Pulmonary artery endothelial cell (primary cell): ENCODE measurements around the gene VWA7. TPM values are rescaled to one million over a fixed set of nuclear protein-coding genes. Genes with fewer than 3 reads are reported as not detected.

Experiments used
- DNase-seq: peaks from one replicate; pipeline ENCODE4 v3.0.0-alpha.2; 2011; ENCODE audit warnings: low read depth, low spot score
- total RNA-seq: library from RNA; depleted of rRNA; stranded (reverse); fragments of >200 nt; gene quantifications from 2 replicates; pipeline ENCODE4 v1.2.3, GENCODE V29; 2014

Gene VWA7
- total RNA-seq, 1 donor from 2014 or later, result under 0.01 TPM

DNA sequence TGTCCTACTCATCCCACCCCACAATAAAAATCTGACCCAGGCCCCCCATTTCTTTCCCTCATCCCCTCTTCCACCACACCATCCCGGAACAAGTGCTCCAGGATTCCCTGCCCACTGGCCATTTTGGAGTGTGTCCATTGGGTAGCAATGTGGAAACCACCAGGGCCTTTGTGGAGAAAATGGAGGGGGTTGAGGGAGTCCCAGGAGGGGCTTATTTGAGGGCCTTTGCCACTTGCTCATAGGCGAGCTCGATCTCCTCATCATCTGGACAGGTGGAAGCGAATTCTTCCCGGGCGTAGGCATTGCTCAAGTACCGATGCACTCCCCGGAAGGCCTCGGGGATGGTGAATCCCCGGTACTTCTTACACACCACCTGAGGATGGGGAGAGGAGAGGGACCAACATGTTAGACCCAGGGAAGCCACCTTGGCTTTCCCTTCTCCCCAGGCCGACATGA, 46.5 kb downstream of the VWA7 start:
- no peak for DNase-seq

GRCh38 chr6:31729979-31730630, 47.0 kb downstream of the VWA7 start:
- peak; percentile 80 for DNase-seq

DNA sequence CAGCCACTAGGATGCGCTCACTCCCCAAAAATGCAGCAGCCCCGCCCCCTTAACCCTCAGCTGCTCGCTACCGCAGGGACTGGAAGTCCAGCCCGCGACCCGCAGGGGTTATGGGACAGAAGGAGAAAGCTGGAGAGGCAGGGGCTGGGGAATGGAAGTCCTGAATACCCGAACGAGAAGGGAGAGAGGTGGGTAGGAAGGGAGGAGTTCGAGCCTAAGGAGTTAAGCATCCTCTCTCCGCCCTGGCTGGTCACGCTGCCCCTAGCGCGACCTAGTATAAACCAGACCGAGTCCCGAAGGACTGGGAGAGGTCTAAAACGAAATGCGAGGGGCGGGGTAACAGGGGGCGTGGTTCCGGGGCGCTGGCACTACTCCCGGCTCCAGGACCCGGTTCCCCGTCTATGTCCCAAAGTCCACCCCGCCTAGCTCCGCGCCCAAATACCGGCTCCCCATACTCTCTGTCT, 47.6 kb downstream of the VWA7 start:
- peak; percentile 60 for DNase-seq

GRCh38 chr6:31728767-31729514, 48.2 kb downstream of the VWA7 start, which contains the start of gene DDAH2:
Gene DDAH2, minus strand, starts transcription at chr6:31729299. Its CDS starts 138 bp downstream, at chr6:31729161.
- DNase-seq, result no peak

GRCh38 chr6:31727717-31728671, 49.1 kb downstream of the VWA7 start:
- no peak for DNase-seq

- no peak for DNase-seq
Measured at GRCh38 chr6:31727034-31727716, 50.0 kb downstream of the VWA7 start.

GRCh38 chr6:31725502-31726350, 51.4 kb downstream of the VWA7 start:
- no peak for DNase-seq

DNA sequence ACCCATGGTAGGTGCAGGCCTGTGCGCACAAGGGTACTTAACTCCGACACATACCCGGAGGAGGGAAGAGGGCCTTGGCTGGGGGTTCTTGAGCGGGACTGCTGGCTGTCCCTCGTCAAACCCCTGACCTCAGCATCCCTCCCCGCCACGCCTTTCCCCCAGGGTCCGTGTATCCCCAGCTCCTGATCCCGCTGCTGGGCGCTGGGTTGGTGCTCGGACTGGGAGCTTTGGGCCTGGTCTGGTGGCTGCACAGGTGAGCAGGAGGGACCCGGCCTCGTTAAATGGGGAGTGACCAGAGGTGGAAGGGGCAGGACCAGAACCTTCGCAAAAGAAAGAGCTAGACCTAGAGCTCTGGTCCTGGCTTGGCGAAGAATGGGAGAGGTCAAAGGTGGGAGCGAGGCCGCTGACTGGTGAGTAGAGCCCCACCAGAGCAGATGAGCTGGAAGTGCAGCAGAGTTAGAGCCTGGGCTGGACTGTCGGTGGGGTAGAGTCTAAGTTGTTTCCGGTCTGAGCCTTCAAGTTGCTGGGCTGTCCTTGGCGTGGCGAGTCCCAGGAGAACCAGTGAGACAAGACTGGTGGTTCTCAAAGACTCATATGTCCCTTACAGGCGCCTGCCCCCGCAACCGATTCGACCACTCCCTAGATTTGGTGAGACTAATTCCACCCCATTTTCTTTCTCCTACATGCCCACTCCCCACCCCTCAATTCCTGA, 53.0 kb downstream of the VWA7 start:
- no peak for DNase-seq

GRCh38 chr6:31723245-31723979, 53.7 kb downstream of the VWA7 start, which contains the start of gene MPIG6B:
Gene MPIG6B, plus strand, starts transcription at chr6:31723373. Its CDS starts 11 bp downstream, at chr6:31723384.
- DNase-seq, result no peak

- no peak for DNase-seq
Measured at GRCh38 chr6:31722173-31722572, 55.0 kb downstream of the VWA7 start.

GRCh38 chr6:31721351-31722020, 55.6 kb downstream of the VWA7 start, which contains the start of gene LY6G6C:
Gene LY6G6C, minus strand, starts transcription at chr6:31721746. Its CDS starts 67 bp downstream, at chr6:31721679.
- DNase-seq, result no peak

- DNase-seq, result no peak
Measured at GRCh38 chr6:31720196-31720770, 56.8 kb downstream of the VWA7 start.

DNA sequence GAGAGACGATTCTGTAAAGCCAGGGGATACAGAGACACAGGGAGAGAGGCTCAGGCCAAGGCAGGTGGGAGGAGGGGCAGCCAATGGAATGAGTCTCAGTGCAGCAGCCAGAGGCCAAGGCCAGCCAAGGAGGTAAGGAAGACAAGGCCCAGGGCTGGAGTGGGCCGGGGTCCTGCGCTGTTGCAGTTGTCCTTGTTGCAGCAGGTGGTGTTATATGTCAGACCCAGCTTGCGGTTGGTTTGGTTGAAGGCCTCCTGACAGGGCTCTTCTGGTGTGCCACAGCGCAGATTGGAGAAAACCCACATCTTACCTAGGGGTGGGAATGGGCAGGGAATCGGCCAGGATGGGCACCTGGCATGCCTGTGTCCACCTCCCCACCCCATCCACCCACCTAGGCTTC, 58.1 kb downstream of the VWA7 start:
- DNase-seq, result no peak

- DNase-seq, result no peak
Measured at GRCh38 chr6:31718265-31718664, 58.9 kb downstream of the VWA7 start.

DNA sequence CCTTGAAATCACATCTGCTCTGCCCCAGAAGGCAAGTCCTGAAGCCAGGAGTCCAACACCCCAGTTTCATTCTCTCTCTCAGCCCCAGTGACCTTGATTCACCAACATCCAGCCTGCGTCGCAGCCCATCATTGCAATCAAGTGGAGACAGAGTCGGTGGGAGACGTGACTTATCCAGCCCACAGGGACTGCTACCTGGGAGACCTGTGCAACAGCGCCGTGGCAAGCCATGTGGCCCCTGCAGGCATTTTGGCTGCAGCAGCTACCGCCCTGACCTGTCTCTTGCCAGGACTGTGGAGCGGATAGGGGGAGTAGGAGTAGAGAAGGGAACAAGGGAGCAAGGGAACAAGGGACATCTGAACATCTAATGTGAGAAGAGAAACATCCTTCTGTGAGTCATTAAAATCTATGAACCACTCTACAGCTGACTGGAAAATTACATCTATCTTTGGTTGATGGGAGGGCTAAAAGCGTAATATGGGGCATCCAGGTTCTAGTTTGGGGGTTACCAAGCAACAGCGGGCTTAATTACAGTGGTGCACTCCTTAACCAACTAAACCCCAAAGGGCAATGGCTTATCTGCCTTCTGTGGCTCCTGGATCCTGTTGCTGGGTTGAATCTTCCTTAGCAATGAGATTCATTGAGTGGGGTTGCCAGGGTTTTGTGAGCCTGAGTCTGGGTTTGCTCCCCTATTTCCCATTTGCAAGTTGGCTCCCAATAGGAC, 59.5 kb downstream of the VWA7 start:
- no peak for DNase-seq
